Neuronal stem cell (in vitro differentiated cells): ENCODE results near the gene RGS12.

ENCODE experiments used
- DNase-seq: peaks from one replicate; pipeline ENCODE4 v3.0.0-alpha.2; 2013; ENCODE audit warnings: low spot score
- H2AFZ ChIP-seq: one replicate; pipeline ENCODE4 v1.6.1; 2013; ENCODE audit warnings: mild to moderate bottlenecking, low read length, inconsistent platforms
- H2AK5ac ChIP-seq: 2 replicates; pipeline ENCODE4 v1.6.1; 2013; ENCODE audit warnings: low read depth, mild to moderate bottlenecking, inconsistent platforms, low read length, moderate library complexity, mixed read lengths
- H2BK120ac ChIP-seq: 2 replicates; pipeline ENCODE4 v1.6.1; 2013; ENCODE audit warnings: low read depth, mild to moderate bottlenecking, inconsistent platforms, low read length, moderate library complexity, mixed read lengths
- H2BK12ac ChIP-seq: one replicate; pipeline ENCODE4 v1.6.1; 2013; ENCODE audit warnings: low read length, inconsistent platforms
- H2BK15ac ChIP-seq: 2 replicates; pipeline ENCODE4 v1.6.1; 2013; ENCODE audit warnings: mild to moderate bottlenecking, low read length, inconsistent platforms, mixed read lengths
- H2BK5ac ChIP-seq: one replicate; pipeline ENCODE4 v1.6.1; 2013; ENCODE audit warnings: inconsistent platforms, mild to moderate bottlenecking, low read length, moderate library complexity
- H3K14ac ChIP-seq: one replicate; pipeline ENCODE4 v1.6.1; 2013; ENCODE audit warnings: low read length, inconsistent platforms
- H3K18ac ChIP-seq: 2 replicates; pipeline ENCODE4 v1.6.1; 2013; ENCODE audit warnings: low read length, inconsistent platforms
- H3K23ac ChIP-seq: 2 replicates; pipeline ENCODE4 v1.6.1; 2013; ENCODE audit warnings: low read depth, mild to moderate bottlenecking, mixed read lengths, low read length, inconsistent platforms; ENCODE audit not compliant: poor library complexity
- H3K27ac ChIP-seq: replicated peaks from 3 replicates; pipeline ENCODE4 v1.5.1; 2013; ENCODE audit warnings: low read length, inconsistent platforms
- H3K27me3 ChIP-seq, 3 experiments: 2 replicates each; pipeline ENCODE4 v1.6.1; 2013; ENCODE audit warnings: low read length in 3 of 3, mild to moderate bottlenecking in 2 of 3, inconsistent platforms in 1 of 3, low read depth in 1 of 3, mixed read lengths in 1 of 3, moderate library complexity in 1 of 3; ENCODE audit not compliant: control insufficient read depth in 3 of 3, insufficient read depth in 3 of 3
- H3K36me3 ChIP-seq, 2 donors: replicated peaks in 1 of 2; 2 replicates each; pipeline ENCODE4 v1.6.1; 2013; ENCODE audit warnings: low read length in 2 of 2; ENCODE audit not compliant: control insufficient read depth in 2 of 2, insufficient read depth in 2 of 2
- H3K4ac ChIP-seq: 2 replicates; pipeline ENCODE4 v1.6.1; 2013; ENCODE audit warnings: inconsistent platforms, mild to moderate bottlenecking, low read length, moderate library complexity
- H3K4me1 ChIP-seq, 2 donors: 1 replicate in 1 of 2; 2 replicates in 1 of 2; pipeline ENCODE4 v1.6.1; 2013; ENCODE audit warnings: low read length in 2 of 2, low read depth in 1 of 2; ENCODE audit not compliant: control insufficient read depth in 2 of 2, insufficient read depth in 1 of 2
- H3K4me2 ChIP-seq: one replicate; pipeline ENCODE4 v1.6.1; 2013; ENCODE audit warnings: mild to moderate bottlenecking, low read length, inconsistent platforms; ENCODE audit not compliant: insufficient read depth, poor library complexity, severe bottlenecking
- H3K4me3 ChIP-seq, 2 donors: 2 replicates each; pipeline ENCODE4 v1.5.1; 2013; ENCODE audit warnings: low read length in 2 of 2, mild to moderate bottlenecking in 2 of 2, inconsistent platforms in 1 of 2, moderate library complexity in 1 of 2
- H3K79me1 ChIP-seq: one replicate; pipeline ENCODE4 v1.6.1; 2013; ENCODE audit warnings: low read depth, mild to moderate bottlenecking, inconsistent platforms, low read length, moderate library complexity
- H3K9ac ChIP-seq: one replicate; pipeline ENCODE4 v1.6.1; 2013; ENCODE audit warnings: mild to moderate bottlenecking, low read depth, low read length, inconsistent platforms; ENCODE audit not compliant: poor library complexity
- H3K9me3 ChIP-seq, 2 donors: replicated peaks in 1 of 2; 2 replicates each; pipeline versions ENCODE3 to v1.6.1; 2013; ENCODE audit warnings: low read length in 2 of 2, mild to moderate bottlenecking in 2 of 2, inconsistent platforms in 1 of 2, low read depth in 1 of 2, mixed read lengths in 1 of 2, moderate library complexity in 1 of 2; ENCODE audit not compliant: control insufficient read depth in 2 of 2, insufficient read depth in 1 of 2
- H4K8ac ChIP-seq: one replicate; pipeline ENCODE4 v1.6.1; 2013; ENCODE audit warnings: low read depth, mild to moderate bottlenecking, inconsistent platforms, low read length, moderate library complexity
- H4K91ac ChIP-seq: one replicate; pipeline ENCODE4 v1.6.1; 2013; ENCODE audit warnings: low read length, low read depth, mild to moderate bottlenecking, inconsistent platforms; ENCODE audit not compliant: poor library complexity
- WGBS, 2 donors: extraction: QIAGEN DNeasy Blood & Tissue Kit; methylation state at CpG; one replicate each; pipeline ENCODE4 v1.1.7; 2013; ENCODE audit warnings: missing lambda C conversion rate in 2 of 2, mixed read lengths in 1 of 2; ENCODE audit not compliant: insufficient read length in 2 of 2, insufficient replicate concordance in 1 of 2; ENCODE audit errors: extremely low coverage in 2 of 2; 5-methylcytosine and 5-hydroxymethylcytosine counted together

RGS12 gene

GRCh38 chr4:3268395-3269104 is 24.3 kb upstream of the RGS12 start:
- no peak overlapping the region for H3K4ac ChIP-seq
- H3K79me1 ChIP-seq: no peaks in the 10 kb centered on the region
- H3K4me1 ChIP-seq: peaks cover 8 to 12% of the 10 kb centered on the region in 2 donors
- peak overlapping the region; percentile 64 for H3K9ac ChIP-seq
- H3K23ac ChIP-seq: no peak overlapping the region
- peak overlapping the region; percentile 92 for H3K18ac ChIP-seq
- no peaks in the 10 kb centered on the region for H3K36me3 ChIP-seq
- no peak overlapping the region for H4K91ac ChIP-seq
- no peak for DNase-seq
- H2BK15ac ChIP-seq: peak overlapping the region; percentile 96
- H4K8ac ChIP-seq: no peak overlapping the region
- H2BK120ac ChIP-seq: peak overlapping the region; percentile 92
- H3K27me3 ChIP-seq: no peaks in the 10 kb centered on the region
- no peak overlapping the region for H3K4me2 ChIP-seq
- no peak overlapping the region for H3K14ac ChIP-seq
- no peak overlapping the region for H3K4me3 ChIP-seq
- no peak overlapping the region for H2AFZ ChIP-seq
- H2AK5ac ChIP-seq: peak overlapping the region; percentile 96
- H2BK12ac ChIP-seq: no peak overlapping the region
- no peaks in the 10 kb centered on the region for H3K9me3 ChIP-seq
- no peak overlapping the region for H3K27ac ChIP-seq
- no CpG with 5 or more reads among the region's 17 CpGs for WGBS, 2 donors
- peak overlapping the region; percentile 59 for H2BK5ac ChIP-seq

GRCh38 chr4:3269105-3269927 is 23.5 kb upstream of the RGS12 start:
- peak overlapping the region; percentile 76 for H4K8ac ChIP-seq
- H3K36me3 ChIP-seq: no peaks in the 10 kb centered on the region
- H3K27ac ChIP-seq: no peak overlapping the region
- no peak overlapping the region for H3K23ac ChIP-seq
- H3K9ac ChIP-seq: peak overlapping the region; percentile 24
- H3K14ac ChIP-seq: no peak overlapping the region
- peak overlapping the region; percentile 4 for H2AFZ ChIP-seq
- no peak overlapping the region for H3K4me3 ChIP-seq
- no peaks in the 10 kb centered on the region for H3K27me3 ChIP-seq
- peaks cover 8 to 12% of the 10 kb centered on the region in 2 donors for H3K4me1 ChIP-seq
- no peak for DNase-seq
- no peaks in the 10 kb centered on the region for H3K9me3 ChIP-seq
- H2BK12ac ChIP-seq: no peak overlapping the region
- no CpG with 5 or more reads among the region's 25 CpGs for WGBS, 2 donors
- no peaks in the 10 kb centered on the region for H3K79me1 ChIP-seq
- H2BK5ac ChIP-seq: peak overlapping the region; percentile 77
- H2AK5ac ChIP-seq: peak overlapping the region; percentile 96
- H3K4ac ChIP-seq: no peak overlapping the region
- peak overlapping the region; percentile 96 for H2BK15ac ChIP-seq
- peak overlapping the region; percentile 92 for H2BK120ac ChIP-seq
- no peak overlapping the region for H4K91ac ChIP-seq
- H3K4me2 ChIP-seq: no peak overlapping the region
- H3K18ac ChIP-seq: peak overlapping the region; percentile 92

DNA sequence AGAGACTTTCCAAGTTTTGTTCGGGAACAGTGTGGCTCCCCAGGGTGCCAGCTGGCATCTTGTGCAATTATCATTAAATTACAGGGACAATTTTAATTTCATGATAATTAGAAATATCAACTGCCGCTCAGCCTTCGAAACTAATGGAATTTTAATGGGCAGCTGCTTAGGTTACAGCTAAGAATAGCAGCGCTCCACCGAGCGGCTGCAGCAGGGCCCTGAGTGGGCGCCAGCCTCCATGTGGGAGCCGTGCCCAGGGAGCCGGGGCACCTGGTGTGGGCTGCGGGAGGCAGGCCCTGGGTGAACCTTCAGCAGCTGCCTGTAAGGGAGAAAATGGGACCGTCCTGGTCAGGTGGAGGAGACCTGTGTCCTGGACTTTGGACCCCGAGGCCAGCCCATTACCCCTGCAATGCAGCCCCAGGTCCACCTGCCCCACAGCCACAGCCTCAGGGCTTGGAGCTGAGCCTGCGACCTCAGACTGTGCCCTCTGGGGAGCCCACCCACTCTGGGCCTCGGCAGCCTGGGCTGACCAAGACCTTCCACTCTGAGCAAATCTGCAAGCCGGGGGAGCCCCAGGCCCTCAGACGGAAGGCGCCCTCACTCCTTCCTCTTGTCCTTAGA is 22.7 kb upstream of the RGS12 start:
- Histone ChIP-seq H2AK5ac (peak overlapping the region; percentile 89), H3K14ac (no peak overlapping the region), H3K79me1 (no peaks in the 10 kb centered on the region), H3K4ac (no peak overlapping the region), H3K4me3 (no peak overlapping the region), H3K27me3 (no peaks in the 10 kb centered on the region), H4K8ac (no peak overlapping the region), H3K18ac (peak overlapping the region; percentile 52), H2BK12ac (peak overlapping the region; percentile 31), H2BK5ac (peak overlapping the region; percentile 77), H3K23ac (no peak overlapping the region), H3K9me3 (no peaks in the 10 kb centered on the region), H4K91ac (peak overlapping the region; percentile 65), H3K36me3 (no peaks in the 10 kb centered on the region), H2BK120ac (no peak overlapping the region), H3K4me1 (peaks cover 8 to 12% of the 10 kb centered on the region in 2 donors), H2BK15ac (no peak overlapping the region), H3K4me2 (no peak overlapping the region), H2AFZ (no peak overlapping the region), H3K9ac (no peak overlapping the region), H3K27ac (no peak overlapping the region)
- WGBS, 2 donors: no CpG with 5 or more reads among the region's 17 CpGs
- DNase-seq: no peak

DNA sequence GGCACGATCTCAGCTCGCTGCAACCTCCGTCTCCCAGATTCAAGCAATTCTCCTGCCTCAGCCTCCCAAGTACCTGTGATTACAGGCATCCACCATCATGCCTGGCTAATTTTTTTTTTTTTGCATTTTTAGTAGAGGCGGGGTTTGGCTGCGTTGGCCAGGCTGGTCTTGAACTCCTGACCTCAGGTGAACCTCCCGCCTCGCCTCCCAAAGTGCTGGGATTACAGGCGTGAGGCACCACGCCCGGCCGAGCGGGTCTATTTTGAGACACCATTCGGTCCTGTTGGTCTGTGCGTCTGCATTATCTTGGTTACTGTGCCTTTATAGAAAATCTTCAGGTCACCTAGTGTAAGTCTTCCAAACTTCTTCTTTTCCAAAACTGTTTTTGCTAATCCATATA is 21.7 kb upstream of the RGS12 start:
- no peak overlapping the region for H4K8ac ChIP-seq
- no peak overlapping the region for H2BK5ac ChIP-seq
- no peak overlapping the region for H3K27ac ChIP-seq
- H3K9ac ChIP-seq: no peak overlapping the region
- no peak for DNase-seq
- no peak overlapping the region for H2BK15ac ChIP-seq
- peaks cover 8 to 12% of the 10 kb centered on the region in 2 donors for H3K4me1 ChIP-seq
- H4K91ac ChIP-seq: no peak overlapping the region
- H3K4me3 ChIP-seq: no peak overlapping the region
- no peak overlapping the region for H3K18ac ChIP-seq
- no peaks in the 10 kb centered on the region for H3K9me3 ChIP-seq
- no CpG with 5 or more reads among the region's 14 CpGs for WGBS, 2 donors
- H3K27me3 ChIP-seq: no peaks in the 10 kb centered on the region
- no peak overlapping the region for H3K14ac ChIP-seq
- no peak overlapping the region for H2BK12ac ChIP-seq
- no peak overlapping the region for H2AK5ac ChIP-seq
- no peak overlapping the region for H3K4ac ChIP-seq
- H3K4me2 ChIP-seq: no peak overlapping the region
- H2BK120ac ChIP-seq: no peak overlapping the region
- H3K36me3 ChIP-seq: no peaks in the 10 kb centered on the region
- H3K79me1 ChIP-seq: no peaks in the 10 kb centered on the region
- H3K23ac ChIP-seq: no peak overlapping the region
- no peak overlapping the region for H2AFZ ChIP-seq
